CD4-positive, CD25-positive, alpha-beta regulatory T cell (primary cell): ENCODE results near the gene PARVA. TPM values are rescaled to one million over a fixed set of nuclear protein-coding genes. Genes with fewer than 3 reads are reported as not detected.

Experiments
- ATAC-seq, 2 donors: fragments of 150-1000 bp; cut with Tn5 transposase; one replicate each; pipeline ENCODE4 v1.10.0; 2021; ENCODE audit warnings: low read depth in 2 of 2, moderate number of reproducible peaks in 2 of 2, moderate library complexity in 1 of 2
- DNase-seq, 3 donors: peaks; one replicate each; pipeline versions ENCODE4 v3.0.0 to v3.0.0-alpha.2; 2012 to 2022; ENCODE audit warnings: mixed read lengths in 1 of 3
- H3K27ac ChIP-seq: one replicate; pipeline ENCODE4 v1.7.0; 2013; ENCODE audit warnings: mild to moderate bottlenecking, low read length; ENCODE audit not compliant: insufficient read depth, poor library complexity, severe bottlenecking
- H3K27me3 ChIP-seq: one replicate; pipeline ENCODE4 v1.7.0; 2013; ENCODE audit warnings: low read length; ENCODE audit not compliant: control insufficient read depth, insufficient read depth
- H3K36me3 ChIP-seq: one replicate; pipeline ENCODE4 v1.7.0; 2013; ENCODE audit warnings: mild to moderate bottlenecking, low read length, moderate library complexity; ENCODE audit not compliant: control insufficient read depth, insufficient read depth
- H3K4me1 ChIP-seq: 2 replicates; pipeline ENCODE4 v1.7.0; 2013; ENCODE audit warnings: mild to moderate bottlenecking, low read length; ENCODE audit not compliant: insufficient read depth, control insufficient read depth, poor library complexity, severe bottlenecking
- H3K4me3 ChIP-seq: one replicate; pipeline ENCODE4 v1.7.0; 2013; ENCODE audit warnings: low read depth, mild to moderate bottlenecking, low read length, moderate library complexity
- H3K9me3 ChIP-seq, 2 experiments: 1 replicate in 1 of 2; 2 replicates in 1 of 2; pipeline ENCODE4 v1.7.0; 2013; ENCODE audit warnings: low read length in 2 of 2, mild to moderate bottlenecking in 1 of 2, moderate library complexity in 1 of 2; ENCODE audit not compliant: control insufficient read depth in 2 of 2
- H3K27ac Mint-ChIP-seq, 3 donors: one replicate each; pipeline ENCODE4 v1.8.0; 2020 to 2022; ENCODE audit warnings: mild to moderate bottlenecking in 3 of 3, mixed read lengths in 3 of 3, moderate library complexity in 2 of 3
- H3K27me3 Mint-ChIP-seq: one replicate; pipeline ENCODE4 v1.8.0; 2022; ENCODE audit warnings: mild to moderate bottlenecking, mixed read lengths
- H3K36me3 Mint-ChIP-seq: one replicate; pipeline ENCODE4 v1.8.0; 2020; ENCODE audit warnings: mixed read lengths
- H3K4me1 Mint-ChIP-seq, 4 donors: one replicate each; pipeline ENCODE4 v1.8.0; 2020 to 2022; ENCODE audit warnings: mixed read lengths in 4 of 4, mild to moderate bottlenecking in 1 of 4
- H3K4me3 Mint-ChIP-seq, 4 donors: one replicate each; pipeline ENCODE4 v1.8.0; 2020 to 2022; ENCODE audit warnings: mild to moderate bottlenecking in 4 of 4, mixed read lengths in 4 of 4, moderate library complexity in 3 of 4
- H3K9me3 Mint-ChIP-seq, 7 donors: one replicate each; pipeline ENCODE4 v1.8.0; 2020 to 2022; ENCODE audit warnings: mixed read lengths in 7 of 7, mild to moderate bottlenecking in 3 of 7, moderate library complexity in 2 of 7
- polyA plus RNA-seq, 4 donors: library from polyadenylated mRNA; unstranded; fragments of 300-500 nt; fragmentation: Illumina TruSeq; gene quantifications; one replicate each; pipeline ENCODE4 v1.2.3, GENCODE V29; 2021
- total RNA-seq: library from RNA; stranded (reverse); gene quantifications from one replicate; pipeline ENCODE4 v1.2.3, GENCODE V29; 2022

Gene PARVA
- total RNA-seq: 0.30 TPM
- under 1 TPM in 3 of 4 donors, not detected in 1; 0.09 to 0.31 (median 0.18) TPM for polyA plus RNA-seq

- H3K27ac Mint-ChIP-seq: peak within 1 kb of the TSS in 1 of 3 donors; percentile 64
Measured at GRCh38 chr11:12377106-12377823, at the start of gene PARVA. Gene PARVA, plus strand, starts transcription at chr11:12377571. Its CDS starts 77 bp downstream, at chr11:12377648.

DNA sequence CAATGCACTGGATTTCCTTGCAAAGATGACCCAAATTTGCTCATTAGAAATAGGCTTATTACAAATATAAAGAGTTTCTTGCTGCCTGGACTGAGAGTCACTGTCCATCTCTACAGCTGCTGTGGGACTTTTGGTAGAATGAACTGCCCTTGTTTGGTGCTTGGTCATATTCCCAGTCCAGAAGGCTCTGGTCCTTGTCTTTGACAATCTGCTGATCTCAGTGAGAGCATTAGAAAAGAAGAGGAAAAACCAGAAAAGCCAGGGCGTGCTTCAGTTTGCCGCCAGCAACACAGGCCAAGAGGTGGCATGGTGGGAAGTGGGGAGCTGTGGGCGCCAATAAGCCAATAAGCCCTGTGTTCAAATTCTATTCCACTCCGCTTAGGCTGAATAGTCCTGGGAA lies 48.2 kb upstream of the PARVA start:
- DNase-seq (no peak), ATAC-seq (no peak)
- no peaks in the 10 kb centered on the region for H3K27me3 ChIP-seq
- Mint-ChIP-seq H3K27ac (no peak overlapping the region), H3K36me3 (no peaks in the 10 kb centered on the region), H3K27me3 (no peaks in the 10 kb centered on the region), H3K4me1 (peaks cover 5 to 9% (median 5%) of the 10 kb centered on the region in 4 donors), H3K9me3 (no peaks in the 10 kb centered on the region), H3K4me3 (no peak overlapping the region)
- no peaks in the 10 kb centered on the region for H3K4me1 ChIP-seq
- no peaks in the 10 kb centered on the region for H3K36me3 ChIP-seq
- H3K4me3 ChIP-seq: no peak overlapping the region
- H3K27ac ChIP-seq: no peak overlapping the region
- no peaks in the 10 kb centered on the region for H3K9me3 ChIP-seq

More at GRCh38 chr11:12377106-12377823, at the start of gene PARVA:
- no peaks in the 10 kb centered on the region for H3K9me3 ChIP-seq
- no peaks in the 10 kb centered on the region for H3K36me3 Mint-ChIP-seq
- no peak for ATAC-seq
- H3K4me3 Mint-ChIP-seq: peak within 1 kb of the TSS; percentile 68 to 87 (median 78)
- no peak within 1 kb of the TSS for H3K27ac ChIP-seq
- peaks cover 0 to 18% (median 8%) of the 10 kb centered on the region in 4 donors for H3K4me1 Mint-ChIP-seq
- H3K36me3 ChIP-seq: no peaks in the 10 kb centered on the region
- no peak for DNase-seq
- H3K9me3 Mint-ChIP-seq: peaks cover 0 to 5% (median 0%) of the 10 kb centered on the region in 7 donors
- H3K4me3 ChIP-seq: peak within 1 kb of the TSS; percentile 24
- H3K27me3 ChIP-seq: peaks cover 33% of the 10 kb centered on the region
- H3K4me1 ChIP-seq: peaks cover 8% of the 10 kb centered on the region
- H3K27me3 Mint-ChIP-seq: peaks cover 57% of the 10 kb centered on the region

DNA sequence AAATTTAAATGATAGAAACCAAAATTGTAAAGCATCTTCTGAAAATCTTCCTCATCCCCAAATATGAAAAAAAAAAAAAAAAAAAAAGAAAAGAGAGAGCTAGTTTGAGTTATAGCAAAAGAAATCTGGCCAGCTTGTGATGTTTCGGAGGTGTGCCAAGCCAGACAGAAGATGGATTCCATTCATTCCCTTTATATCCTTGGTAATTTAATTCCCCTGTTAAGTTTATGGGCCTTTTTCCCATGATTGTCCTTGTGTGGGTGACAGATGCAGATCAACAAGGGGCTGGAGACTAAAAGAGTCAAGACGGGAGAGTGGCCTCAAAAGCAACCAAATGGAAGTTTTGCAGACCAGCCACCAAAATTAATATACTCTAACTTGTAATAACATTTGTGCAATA lies 47.6 kb upstream of the PARVA start:
- Histone ChIP-seq H3K9me3 (no peaks in the 10 kb centered on the region), H3K4me3 (no peak overlapping the region), H3K4me1 (no peaks in the 10 kb centered on the region), H3K36me3 (no peaks in the 10 kb centered on the region), H3K27ac (no peak overlapping the region), H3K27me3 (no peaks in the 10 kb centered on the region)
- no peaks in the 10 kb centered on the region for H3K27me3 Mint-ChIP-seq
- ATAC-seq: no peak
- no peaks in the 10 kb centered on the region for H3K36me3 Mint-ChIP-seq
- H3K27ac Mint-ChIP-seq: no peak overlapping the region
- DNase-seq: no peak
- peaks cover 5 to 9% (median 5%) of the 10 kb centered on the region in 4 donors for H3K4me1 Mint-ChIP-seq
- H3K4me3 Mint-ChIP-seq: no peak overlapping the region
- H3K9me3 Mint-ChIP-seq: no peaks in the 10 kb centered on the region

DNA sequence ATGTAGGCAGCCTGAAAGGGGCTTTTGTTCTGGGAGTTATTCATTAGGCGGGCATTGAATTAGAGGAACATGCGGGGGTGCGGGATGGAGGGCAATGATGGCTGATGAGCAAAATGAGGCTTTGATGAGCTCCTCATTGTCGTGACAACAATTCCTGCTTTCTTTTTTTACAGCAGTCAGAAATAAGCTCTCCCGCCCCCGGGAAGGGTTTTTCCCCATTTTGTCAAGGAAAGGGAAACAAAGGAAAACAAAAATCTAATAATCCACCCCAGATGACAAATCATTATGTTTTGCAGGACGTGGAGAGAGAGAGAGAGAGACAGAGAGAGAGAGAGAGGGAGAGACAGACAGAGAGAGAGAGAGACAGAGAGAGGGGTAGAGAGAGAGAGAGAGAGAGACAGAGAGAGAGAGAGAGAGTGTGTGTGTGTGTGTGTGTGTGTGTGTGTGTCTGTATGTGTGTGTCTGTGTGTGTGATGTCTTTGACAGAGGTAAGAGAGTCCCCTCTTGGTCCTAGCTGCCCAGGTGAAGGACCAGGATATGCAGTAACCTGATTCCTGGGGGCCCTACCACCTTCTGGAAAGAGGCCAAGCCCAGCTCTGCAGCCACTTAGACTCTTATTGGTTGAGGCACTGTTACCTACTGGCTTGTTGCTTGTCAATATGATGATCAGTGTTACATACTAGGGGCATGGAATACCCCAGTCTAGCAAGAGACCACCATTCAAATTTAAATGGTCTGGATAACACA lies 46.7 kb upstream of the PARVA start:
- H3K27me3 Mint-ChIP-seq: no peaks in the 10 kb centered on the region
- H3K9me3 ChIP-seq: no peaks in the 10 kb centered on the region
- no peak overlapping the region for H3K27ac Mint-ChIP-seq
- peaks cover 5 to 10% (median 5%) of the 10 kb centered on the region in 4 donors for H3K4me1 Mint-ChIP-seq
- no peaks in the 10 kb centered on the region for H3K27me3 ChIP-seq
- DNase-seq (no peak), ATAC-seq (no peak)
- no peak overlapping the region for H3K4me3 Mint-ChIP-seq
- no peak overlapping the region for H3K27ac ChIP-seq
- no peak overlapping the region for H3K4me3 ChIP-seq
- H3K36me3 Mint-ChIP-seq: no peaks in the 10 kb centered on the region
- peaks cover 0 to under 1% (median 0%) of the 10 kb centered on the region in 7 donors for H3K9me3 Mint-ChIP-seq
- H3K36me3 ChIP-seq: no peaks in the 10 kb centered on the region
- H3K4me1 ChIP-seq: no peaks in the 10 kb centered on the region

GRCh38 chr11:12331239-12331874 lies 46.0 kb upstream of the PARVA start:
- Mint-ChIP-seq H3K27ac (no peak overlapping the region), H3K4me1 (peaks cover 5 to 10% (median 5%) of the 10 kb centered on the region in 4 donors), H3K36me3 (no peaks in the 10 kb centered on the region), H3K27me3 (no peaks in the 10 kb centered on the region), H3K4me3 (no peak overlapping the region), H3K9me3 (peaks cover 0 to 1% (median 0%) of the 10 kb centered on the region in 7 donors)
- H3K4me1 ChIP-seq: no peaks in the 10 kb centered on the region
- ATAC-seq: no peak
- no peak overlapping the region for H3K4me3 ChIP-seq
- H3K27ac ChIP-seq: no peak overlapping the region
- H3K27me3 ChIP-seq: no peaks in the 10 kb centered on the region
- no peaks in the 10 kb centered on the region for H3K36me3 ChIP-seq
- peak; percentile 52 to 76 (median 63) for DNase-seq
- no peaks in the 10 kb centered on the region for H3K9me3 ChIP-seq

DNA sequence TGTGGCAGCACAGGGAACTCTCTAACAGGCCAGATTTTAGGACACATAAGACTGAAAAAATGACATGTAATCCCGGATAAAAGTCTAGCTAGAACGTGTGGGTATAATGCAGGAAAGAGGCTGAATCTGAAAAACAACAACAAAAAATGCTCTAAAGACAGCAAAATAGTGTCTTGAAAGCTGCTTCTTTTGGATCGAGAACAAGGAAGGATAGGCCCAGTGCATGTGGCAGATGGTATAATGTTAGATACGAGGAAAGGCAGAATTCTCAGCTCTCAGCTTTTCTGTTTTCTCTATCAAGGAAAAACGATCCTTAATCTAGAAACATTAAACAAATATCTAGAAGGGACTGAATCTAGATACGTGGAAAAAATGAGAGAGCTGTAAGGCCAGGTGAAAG lies 33.8 kb upstream of the PARVA start:
- Mint-ChIP-seq H3K9me3 (peaks cover 0 to 7% (median 0%) of the 10 kb centered on the region in 7 donors), H3K27me3 (no peaks in the 10 kb centered on the region), H3K27ac (no peak overlapping the region), H3K36me3 (peaks cover 5% of the 10 kb centered on the region), H3K4me1 (peaks cover 0 to 5% (median 2%) of the 10 kb centered on the region in 4 donors), H3K4me3 (no peak overlapping the region)
- Histone ChIP-seq H3K27me3 (no peaks in the 10 kb centered on the region), H3K4me3 (no peak overlapping the region), H3K27ac (no peak overlapping the region), H3K36me3 (no peaks in the 10 kb centered on the region), H3K9me3 (no peaks in the 10 kb centered on the region), H3K4me1 (no peaks in the 10 kb centered on the region)
- ATAC-seq (no peak), DNase-seq (no peak)

GRCh38 chr11:12353534-12353933 lies 23.8 kb upstream of the PARVA start:
- Mint-ChIP-seq H3K36me3 (peaks cover 2% of the 10 kb centered on the region), H3K9me3 (no peaks in the 10 kb centered on the region), H3K27ac (peak overlapping the region in 1 of 3 donors; percentile 47), H3K27me3 (no peaks in the 10 kb centered on the region), H3K4me3 (no peak overlapping the region), H3K4me1 (peaks cover 0 to 52% (median 19%) of the 10 kb centered on the region in 4 donors)
- no peaks in the 10 kb centered on the region for H3K9me3 ChIP-seq
- H3K27me3 ChIP-seq: no peaks in the 10 kb centered on the region
- H3K27ac ChIP-seq: no peak overlapping the region
- H3K36me3 ChIP-seq: no peaks in the 10 kb centered on the region
- peaks cover 19% of the 10 kb centered on the region for H3K4me1 ChIP-seq
- no peak overlapping the region for H3K4me3 ChIP-seq
- DNase-seq: no peak
- no peak for ATAC-seq
